ENCODE data around the gene SPATA2. TPM values are rescaled to one million over a fixed set of nuclear protein-coding genes. Genes with fewer than 3 reads are reported as not detected.
"Not testable (repeated sequence)": the region's sequence is repeated elsewhere in the genome, so short reads cannot be mapped to it uniquely, and the experiment has no call there.

Gene SPATA2
- total RNA-seq (2014; rRNA removed; shearing (Covaris generic)): 5.3 and 6.1 TPM in 2 replicates
- 4.5 and 4.9 TPM in 2 replicates for polyA plus RNA-seq (2014; cell fraction: nucleus; rRNA removed)

- DNase-seq (ENCODE audit: extremely low read depth, low read depth): peak; percentile 96
Observed at GRCh38 chr20:49915380-49916145, at the start of gene SPATA2. TSS of gene SPATA2 (minus strand) at chr20:49915529. CDS start at chr20:49908490, 7,039 bp downstream.

DNA sequence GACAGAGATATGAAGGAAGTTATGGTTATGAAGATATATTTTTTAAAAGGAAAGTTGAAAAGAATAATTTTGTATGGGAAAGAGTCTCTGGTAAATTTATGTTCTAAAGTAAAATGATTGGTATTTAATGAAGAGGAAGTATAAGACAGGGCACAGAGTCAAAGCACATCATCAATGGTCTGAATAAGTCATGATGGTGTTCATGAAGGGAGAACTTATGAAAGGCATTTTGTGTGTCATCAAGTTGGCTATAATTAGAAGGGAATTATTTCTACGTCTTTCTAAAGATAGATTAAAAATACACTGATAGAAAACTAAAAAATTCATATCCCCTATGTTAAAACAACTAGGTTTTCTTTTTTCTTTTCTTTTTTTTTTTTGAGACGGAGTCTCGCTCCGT is 46.1 kb upstream of the SPATA2 start:
- DNase-seq (ENCODE audit: extremely low read depth, low read depth): no peak

GRCh38 chr20:49957089-49957938 is 42.0 kb upstream of the SPATA2 start:
- not testable (repeated sequence) for DNase-seq (ENCODE audit: extremely low read depth, low read depth)

DNA sequence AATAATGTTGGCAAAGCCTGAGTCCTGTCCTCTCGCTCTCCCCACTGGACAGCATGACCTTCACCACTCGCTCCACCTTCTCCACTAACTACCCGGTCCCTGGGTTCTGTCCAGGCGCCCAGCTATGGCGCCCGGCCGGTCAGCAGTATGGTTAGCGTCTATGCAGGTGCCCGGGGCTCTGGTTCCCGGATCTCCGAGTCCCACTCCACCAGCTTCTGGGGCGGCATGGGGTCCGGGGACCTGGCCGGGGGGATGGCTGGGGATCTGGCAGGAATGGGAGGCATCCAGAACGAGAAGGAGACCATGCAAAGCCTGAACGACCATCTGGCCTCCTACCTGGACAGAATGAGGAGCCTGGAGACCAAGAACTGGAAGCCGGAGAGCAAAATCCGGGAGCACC is 41.4 kb upstream of the SPATA2 start:
- DNase-seq (ENCODE audit: extremely low read depth, low read depth): no peak

GRCh38 chr20:49955830-49956396 is 40.6 kb upstream of the SPATA2 start:
- DNase-seq (ENCODE audit: extremely low read depth, low read depth): not testable (repeated sequence)

DNA sequence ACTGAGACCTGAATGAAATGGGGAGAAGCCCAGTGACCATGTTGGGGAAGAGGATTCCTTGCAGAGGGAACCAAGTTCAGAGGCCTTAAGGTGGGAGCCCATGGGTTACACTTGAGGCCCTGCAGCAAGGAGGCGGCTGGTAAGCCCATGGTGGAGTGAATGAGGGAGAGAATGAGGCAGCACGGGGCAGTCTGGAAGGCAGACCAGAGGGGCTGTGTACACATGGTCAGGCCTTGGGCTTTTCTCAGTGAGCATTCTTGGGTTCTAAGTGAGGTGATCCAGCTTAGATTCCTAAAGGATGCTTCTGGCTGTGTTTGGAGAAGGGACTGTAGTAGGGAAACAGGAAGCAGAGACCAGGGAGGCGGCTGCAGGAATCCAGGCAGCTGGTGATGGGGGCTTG is 39.8 kb upstream of the SPATA2 start:
- no peak for DNase-seq (ENCODE audit: extremely low read depth, low read depth)

GRCh38 chr20:49951151-49951550 is 35.8 kb upstream of the SPATA2 start:
- no peak for DNase-seq (ENCODE audit: extremely low read depth, low read depth)

DNA sequence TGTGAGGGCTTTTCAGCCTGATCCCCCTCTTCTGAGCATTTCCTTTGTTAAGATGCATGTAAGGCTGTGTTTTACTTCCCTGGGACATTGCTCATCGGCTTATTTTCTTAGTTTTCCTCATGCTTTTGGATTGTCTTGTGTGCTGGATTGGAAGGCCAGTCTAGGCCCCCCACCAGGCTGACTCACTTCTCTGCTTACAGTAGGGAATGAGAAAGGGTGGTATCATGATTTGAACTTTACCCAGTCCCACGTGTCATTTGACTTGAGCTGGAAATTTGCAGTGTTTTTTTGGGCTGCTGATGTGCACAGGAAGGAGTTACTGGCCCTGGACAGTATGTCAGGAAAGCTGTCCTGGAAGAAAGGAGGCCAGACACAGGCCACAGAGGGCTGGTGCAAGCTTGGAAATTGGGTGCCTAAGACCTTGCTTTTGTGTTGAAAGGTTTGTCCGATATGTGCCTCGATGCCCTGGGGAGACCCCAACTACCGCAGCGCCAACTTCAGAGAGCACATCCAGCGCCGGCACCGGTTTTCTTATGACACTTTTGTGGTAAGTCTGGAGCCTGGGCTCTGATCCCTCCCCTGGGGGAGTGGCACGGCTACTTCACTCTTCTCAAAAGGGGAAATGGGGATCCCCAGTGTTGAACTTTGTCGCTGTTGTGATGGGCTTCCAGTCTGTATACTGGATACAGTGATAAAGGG is 33.6 kb upstream of the SPATA2 start:
- no peak for DNase-seq (ENCODE audit: extremely low read depth, low read depth)

- DNase-seq (ENCODE audit: extremely low read depth, low read depth): no peak
Observed at GRCh38 chr20:49948178-49948577, 32.8 kb upstream of the SPATA2 start.

- no peak for DNase-seq (ENCODE audit: extremely low read depth, low read depth)
Observed at GRCh38 chr20:49945701-49946477, 30.6 kb upstream of the SPATA2 start.

DNA sequence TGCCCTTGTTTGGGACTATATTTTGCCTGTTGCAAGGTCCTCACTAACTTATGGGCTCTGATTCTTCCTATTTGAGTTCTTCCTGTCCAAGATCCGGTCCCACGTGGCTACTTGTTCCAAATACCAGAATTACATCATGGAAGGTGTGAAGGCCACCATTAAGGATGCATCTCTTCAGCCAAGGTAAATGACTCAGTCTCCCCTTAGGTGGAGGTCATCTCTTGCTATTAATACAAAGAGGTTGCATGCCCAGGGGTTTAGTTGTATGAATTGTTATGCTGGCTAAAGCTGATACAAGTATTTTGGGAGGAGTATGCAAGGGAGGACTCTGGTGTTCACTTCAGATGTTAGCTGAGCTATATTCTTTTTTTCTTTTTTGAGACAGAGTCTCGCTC is 30.0 kb upstream of the SPATA2 start:
- DNase-seq (ENCODE audit: extremely low read depth, low read depth): no peak

- no peak for DNase-seq (ENCODE audit: extremely low read depth, low read depth)
Observed at GRCh38 chr20:49942942-49943341, 27.6 kb upstream of the SPATA2 start.

DNA sequence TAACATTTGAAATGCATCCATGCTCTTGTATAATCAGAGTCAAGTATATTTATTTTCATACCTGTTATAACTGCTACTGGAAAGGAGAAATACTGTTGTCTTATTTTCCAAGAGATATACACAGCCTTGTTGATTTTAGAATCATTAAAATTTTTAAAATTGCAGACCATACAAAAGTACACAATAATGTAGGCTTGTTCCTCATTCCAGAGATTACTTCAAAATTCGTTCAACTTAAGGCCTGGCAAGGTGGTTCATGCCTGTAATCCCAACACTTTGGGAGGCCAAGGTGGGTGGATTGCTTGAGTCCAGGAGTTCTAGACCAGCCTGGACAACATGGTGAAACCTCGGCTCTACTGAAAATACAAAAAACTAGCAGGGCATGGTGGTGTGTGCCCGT is 27.0 kb upstream of the SPATA2 start:
- no peak for DNase-seq (ENCODE audit: extremely low read depth, low read depth)

DNA sequence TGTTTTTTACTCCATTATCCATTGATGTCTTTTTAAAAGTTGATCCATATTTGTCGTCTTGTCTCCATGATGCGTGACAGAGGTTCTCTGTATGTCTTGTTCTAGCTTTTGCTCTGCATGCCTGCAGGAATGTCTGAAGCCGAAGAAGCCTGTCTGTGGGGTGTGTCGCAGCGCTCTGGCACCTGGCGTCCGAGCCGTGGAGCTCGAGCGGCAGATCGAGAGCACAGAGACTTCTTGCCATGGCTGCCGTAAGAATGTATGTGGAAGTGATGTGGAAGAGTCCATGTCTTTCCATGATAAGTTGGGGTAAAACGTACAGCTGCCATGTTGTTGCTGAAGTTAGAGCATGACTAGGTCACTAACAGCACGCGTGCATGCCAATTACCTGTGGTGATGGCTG is 26.1 kb upstream of the SPATA2 start:
- no peak for DNase-seq (ENCODE audit: extremely low read depth, low read depth)

- DNase-seq (ENCODE audit: extremely low read depth, low read depth): no peak
Observed at GRCh38 chr20:49938173-49939163, 23.1 kb upstream of the SPATA2 start.

GRCh38 chr20:49937027-49937929 is 21.9 kb upstream of the SPATA2 start:
- no peak for DNase-seq (ENCODE audit: extremely low read depth, low read depth)

- peak; percentile 84 for DNase-seq (ENCODE audit: extremely low read depth, low read depth)
Observed at GRCh38 chr20:49936153-49937026, 21.1 kb upstream of the SPATA2 start, which contains the start of gene RNF114. TSS of gene RNF114 (plus strand) at chr20:49936397. CDS start at chr20:49936413, 16 bp downstream.
